Adrenal gland (tissue), 5 donors: ENCODE results near the gene RAMACL.

Experiments
- CTCF ChIP-seq, 6 experiments: fragments of 450-650 bp in 4 of 6; fragments of 200-600 bp in 2 of 6; sonication (generic) in 1 of 6; IDR thresholded peaks; 1 replicate in 5 of 6; 2 replicates in 1 of 6; pipeline versions ENCODE4 v1.5.1 to v1.8.0; 2016 to 2021; ENCODE audit warnings: antibody characterized with exemption in 6 of 6, mild to moderate bottlenecking in 2 of 6, moderate library complexity in 1 of 6
- POLR2A ChIP-seq, 2 donors: fragments of 450-650 bp; IDR thresholded peaks; one replicate each; pipeline ENCODE4 v1.6.1; 2017; ENCODE audit warnings: antibody characterized with exemption in 2 of 2, mild to moderate bottlenecking in 2 of 2, moderate library complexity in 1 of 2
- donor health status: DM: no; HTN: no; CAD: no.

DNA sequence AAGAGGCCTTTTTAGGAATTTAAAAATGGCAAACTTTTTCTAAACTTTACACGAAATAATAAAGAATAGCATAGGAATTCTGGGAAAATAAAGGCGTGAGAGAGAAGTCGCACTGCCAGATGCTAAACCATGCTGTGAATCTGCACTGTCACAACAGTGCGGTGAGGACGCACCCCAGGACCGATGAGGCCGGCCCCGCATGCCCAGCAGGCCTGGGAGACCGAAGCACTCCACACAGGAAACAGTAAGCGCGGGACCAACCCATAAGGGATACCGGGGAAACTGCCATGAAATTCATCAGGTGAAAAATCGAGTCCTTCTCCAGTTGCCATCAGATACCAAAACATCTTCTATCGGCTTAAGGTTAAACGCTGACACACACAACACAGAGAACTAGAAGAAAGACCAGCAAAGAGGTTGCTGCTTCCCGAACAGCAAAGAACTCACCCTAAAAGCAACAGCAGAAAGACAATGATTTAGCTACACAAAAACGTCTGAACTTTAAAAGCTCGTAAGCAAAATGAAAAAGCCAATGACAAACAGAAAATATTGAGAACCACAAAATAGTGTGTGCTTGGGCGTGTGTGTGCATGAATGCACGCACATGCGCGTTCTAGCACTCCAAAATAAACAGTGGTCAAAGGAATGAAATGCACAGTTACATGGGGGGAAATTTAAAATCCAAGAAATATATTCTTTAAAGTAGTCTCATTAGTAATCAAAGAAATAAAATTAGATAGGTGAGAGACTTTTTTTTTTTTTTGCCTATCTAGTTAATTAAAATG is 15.4 kb downstream of the RAMACL start:
- TF ChIP-seq CTCF (IDR thresholded peaks at IDR 0.05) = no peak
- no peak for TF ChIP-seq POLR2A (IDR thresholded peaks at IDR 0.05)
